Activated naive CD4-positive, alpha-beta T cell treated with anti-CD3 and anti-CD28 coated beads, Interleukin-2, amount 50 U/mL, for 72 hours (primary cell): ENCODE results near the gene AHCYL1. TPM values are rescaled to one million over a fixed set of nuclear protein-coding genes. Genes with fewer than 3 reads are reported as not detected.

Experiments
- ATAC-seq, 2 donors: fragments of 150-1000 bp; cut with Tn5 transposase; 2 replicates each; pipeline ENCODE4 v1.10.0; 2021; ENCODE audit warnings: mild to moderate bottlenecking in 2 of 2, moderate library complexity in 2 of 2
- DNase-seq, 2 donors: peaks; one replicate each; pipeline ENCODE4 v3.0.0; 2021 to 2022; ENCODE audit warnings: low spot score in 2 of 2
- H3K27ac Mint-ChIP-seq, 2 donors: one replicate each; pipeline ENCODE4 v1.8.0; 2022; ENCODE audit warnings: mild to moderate bottlenecking in 2 of 2, mixed read lengths in 2 of 2
- H3K36me3 Mint-ChIP-seq, 2 donors: one replicate each; pipeline ENCODE4 v1.8.0; 2022; ENCODE audit warnings: mixed read lengths in 2 of 2
- H3K9me3 Mint-ChIP-seq, 2 donors: one replicate each; pipeline ENCODE4 v1.8.0; 2022; ENCODE audit warnings: mixed read lengths in 2 of 2
- total RNA-seq, 2 donors: library from RNA; stranded (reverse); gene quantifications; one replicate each; pipeline ENCODE4 v1.2.3, GENCODE V29; 2022

The AHCYL1 gene
- total RNA-seq, 2 donors from 2014 or later: 78.8 to 112 TPM

- peaks cover 6 to 23% of the 10 kb centered on the region in 2 donors for H3K36me3 Mint-ChIP-seq
- peak overlapping the region in 1 of 2 donors; percentile 57 for H3K27ac Mint-ChIP-seq
- H3K9me3 Mint-ChIP-seq: no peaks in the 10 kb centered on the region
- DNase-seq: no peak
- no peak for ATAC-seq
Measured at GRCh38 chr1:110039641-110040040, 55.1 kb downstream of the AHCYL1 start.

GRCh38 chr1:110040548-110040947, 56.0 kb downstream of the AHCYL1 start:
- peak; percentile 64 to 87 for ATAC-seq
- DNase-seq: no peak
- peaks cover 6 to 26% of the 10 kb centered on the region in 2 donors for H3K36me3 Mint-ChIP-seq
- H3K27ac Mint-ChIP-seq: peak overlapping the region in 1 of 2 donors; percentile 57
- no peaks in the 10 kb centered on the region for H3K9me3 Mint-ChIP-seq

GRCh38 chr1:110043016-110043415, 58.5 kb downstream of the AHCYL1 start:
- ATAC-seq: no peak
- no peak for DNase-seq
- H3K36me3 Mint-ChIP-seq: peaks cover 11 to 27% of the 10 kb centered on the region in 2 donors
- no peak overlapping the region for H3K27ac Mint-ChIP-seq
- H3K9me3 Mint-ChIP-seq: no peaks in the 10 kb centered on the region

GRCh38 chr1:110047463-110047862, 62.9 kb downstream of the AHCYL1 start:
- no peak overlapping the region for H3K27ac Mint-ChIP-seq
- DNase-seq: no peak
- H3K36me3 Mint-ChIP-seq: peaks cover 14% of the 10 kb centered on the region in 2 donors
- ATAC-seq: no peak
- no peaks in the 10 kb centered on the region for H3K9me3 Mint-ChIP-seq

- H3K9me3 Mint-ChIP-seq: no peaks in the 10 kb centered on the region
- H3K27ac Mint-ChIP-seq: peak overlapping the region in 1 of 2 donors; percentile 13
- peaks cover 14% of the 10 kb centered on the region in 2 donors for H3K36me3 Mint-ChIP-seq
- DNase-seq (no peak), ATAC-seq (no peak)
Measured at GRCh38 chr1:110048240-110048639, 63.7 kb downstream of the AHCYL1 start.

- Mint-ChIP-seq H3K27ac (peak overlapping the region in 1 of 2 donors; percentile 13), H3K36me3 (peaks cover 9 to 14% of the 10 kb centered on the region in 2 donors), H3K9me3 (no peaks in the 10 kb centered on the region)
- no peak for ATAC-seq
- DNase-seq: no peak
Measured at GRCh38 chr1:110048923-110049601, 64.5 kb downstream of the AHCYL1 start.

- DNase-seq: no peak
- H3K36me3 Mint-ChIP-seq: peaks cover 8 to 14% of the 10 kb centered on the region in 2 donors
- peak overlapping the region in 1 of 2 donors; percentile 68 for H3K27ac Mint-ChIP-seq
Measured at GRCh38 chr1:110049801-110050601, 65.4 kb downstream of the AHCYL1 start.

GRCh38 chr1:110050602-110051261, 66.2 kb downstream of the AHCYL1 start:
- no peaks in the 10 kb centered on the region for H3K9me3 Mint-ChIP-seq
- peaks cover 4 to 14% of the 10 kb centered on the region in 2 donors for H3K36me3 Mint-ChIP-seq
- no peak for ATAC-seq
- DNase-seq: no peak
- peak overlapping the region in 1 of 2 donors; percentile 68 for H3K27ac Mint-ChIP-seq

More at GRCh38 chr1:110049801-110050601, 65.4 kb downstream of the AHCYL1 start:
- no peaks in the 10 kb centered on the region for H3K9me3 Mint-ChIP-seq
- no peak for ATAC-seq

GRCh38 chr1:110051262-110051648, 66.7 kb downstream of the AHCYL1 start:
- H3K9me3 Mint-ChIP-seq: no peaks in the 10 kb centered on the region
- ATAC-seq (no peak), DNase-seq (no peak)
- peaks cover 4 to 12% of the 10 kb centered on the region in 2 donors for H3K36me3 Mint-ChIP-seq
- H3K27ac Mint-ChIP-seq: no peak overlapping the region

- Mint-ChIP-seq H3K36me3 (peaks cover under 1 to 4% of the 10 kb centered on the region in 2 donors), H3K9me3 (no peaks in the 10 kb centered on the region), H3K27ac (no peak overlapping the region)
- ATAC-seq (peak; percentile 82), DNase-seq (peak; percentile 63 to 86)
Measured at GRCh38 chr1:110053552-110054428, 69.2 kb downstream of the AHCYL1 start.

GRCh38 chr1:110055493-110056284, 71.1 kb downstream of the AHCYL1 start:
- H3K27ac Mint-ChIP-seq: peak overlapping the region in 1 of 2 donors; percentile 51
- no peak for DNase-seq
- no peaks in the 10 kb centered on the region for H3K9me3 Mint-ChIP-seq
- no peak for ATAC-seq
- H3K36me3 Mint-ChIP-seq: peaks cover 4 to 8% of the 10 kb centered on the region in 2 donors

- no peak for ATAC-seq
- no peak for DNase-seq
- Mint-ChIP-seq H3K36me3 (peaks cover 4 to 8% of the 10 kb centered on the region in 2 donors), H3K9me3 (no peaks in the 10 kb centered on the region), H3K27ac (no peak overlapping the region)
Measured at GRCh38 chr1:110056285-110056683, 71.7 kb downstream of the AHCYL1 start.

- DNase-seq: no peak
- no peak for ATAC-seq
- H3K27ac Mint-ChIP-seq: no peak overlapping the region
- peaks cover 4 to 8% of the 10 kb centered on the region in 2 donors for H3K36me3 Mint-ChIP-seq
- H3K9me3 Mint-ChIP-seq: no peaks in the 10 kb centered on the region
Measured at GRCh38 chr1:110056776-110057175, 72.2 kb downstream of the AHCYL1 start.

- no peaks in the 10 kb centered on the region for H3K9me3 Mint-ChIP-seq
- H3K36me3 Mint-ChIP-seq: peaks cover 4 to 8% of the 10 kb centered on the region in 2 donors
- ATAC-seq (no peak), DNase-seq (no peak)
- H3K27ac Mint-ChIP-seq: peak overlapping the region in 1 of 2 donors; percentile 40
Measured at GRCh38 chr1:110057963-110058518, 73.5 kb downstream of the AHCYL1 start.

- Mint-ChIP-seq H3K36me3 (peaks cover 4 to 8% of the 10 kb centered on the region in 2 donors), H3K9me3 (no peaks in the 10 kb centered on the region), H3K27ac (no peak overlapping the region)
- no peak for ATAC-seq
- no peak for DNase-seq
Measured at GRCh38 chr1:110058591-110058990, 74.0 kb downstream of the AHCYL1 start.
